ENCODE data around the gene SRRM1.
"Not testable (repeated sequence)": the region's sequence is repeated elsewhere in the genome, so short reads cannot be mapped to it uniquely, and the experiment has no call there.

The SRRM1 gene

GRCh38 chr1:24699628-24700027 lies 56.5 kb downstream of the SRRM1 start:
- no peak overlapping the region for H3K4me3 ChIP-seq (ENCODE audit: low read depth, low read length)
- no peak for TF ChIP-seq CTCF (IDR thresholded peaks at IDR 0.05; ENCODE audit: control insufficient read depth, extremely low read depth, insufficient read depth)
- DNase-seq (ENCODE audit: low read depth) = no peak

GRCh38 chr1:24702511-24703293 lies 59.6 kb downstream of the SRRM1 start:
- TF ChIP-seq CTCF (IDR thresholded peaks at IDR 0.05; ENCODE audit: control insufficient read depth, extremely low read depth, insufficient read depth) = no peak
- no peak overlapping the region for H3K4me3 ChIP-seq (ENCODE audit: low read depth, low read length)
- DNase-seq (ENCODE audit: low read depth) = no peak

GRCh38 chr1:24704411-24705259 lies 61.5 kb downstream of the SRRM1 start:
- DNase-seq (ENCODE audit: low read depth) = no peak
- no peak for TF ChIP-seq CTCF (IDR thresholded peaks at IDR 0.05; ENCODE audit: control insufficient read depth, extremely low read depth, insufficient read depth)
- H3K4me3 ChIP-seq (ENCODE audit: low read depth, low read length) = no peak overlapping the region

- TF ChIP-seq CTCF (IDR thresholded peaks at IDR 0.05; ENCODE audit: control insufficient read depth, extremely low read depth, insufficient read depth) = no peak
- no peak overlapping the region for H3K4me3 ChIP-seq (ENCODE audit: low read depth, low read length)
- peak; percentile 31 for DNase-seq (ENCODE audit: low read depth)
Observed at GRCh38 chr1:24705260-24706073, 62.4 kb downstream of the SRRM1 start.

GRCh38 chr1:24706074-24706389 lies 62.9 kb downstream of the SRRM1 start:
- DNase-seq (ENCODE audit: low read depth); H3K4me3 ChIP-seq (ENCODE audit: low read depth, low read length): not testable (repeated sequence)

GRCh38 chr1:24707687-24708086 lies 64.6 kb downstream of the SRRM1 start:
- no peak for DNase-seq (ENCODE audit: low read depth)
- TF ChIP-seq CTCF (IDR thresholded peaks at IDR 0.05; ENCODE audit: control insufficient read depth, extremely low read depth, insufficient read depth) = no peak
- H3K4me3 ChIP-seq (ENCODE audit: low read depth, low read length) = no peak overlapping the region

- DNase-seq (ENCODE audit: low read depth) = no peak
- TF ChIP-seq CTCF (IDR thresholded peaks at IDR 0.05; ENCODE audit: control insufficient read depth, extremely low read depth, insufficient read depth) = no peak
- H3K4me3 ChIP-seq (ENCODE audit: low read depth, low read length) = no peak overlapping the region
Observed at GRCh38 chr1:24708938-24709337, 65.8 kb downstream of the SRRM1 start.

Measured in LNCaP clone FGC (cell line).